CD4-positive, alpha-beta T cell treated with Interleukin-15 for 1 hour (primary cell): ENCODE results near the gene CNIH3.
A peak's percentile ranks its signal among the peaks of the same experiment; 100 is the strongest.

Source experiments
- DNase-seq: peaks from one replicate; pipeline ENCODE4 v3.0.0-alpha.2; 2020

Gene CNIH3

DNA sequence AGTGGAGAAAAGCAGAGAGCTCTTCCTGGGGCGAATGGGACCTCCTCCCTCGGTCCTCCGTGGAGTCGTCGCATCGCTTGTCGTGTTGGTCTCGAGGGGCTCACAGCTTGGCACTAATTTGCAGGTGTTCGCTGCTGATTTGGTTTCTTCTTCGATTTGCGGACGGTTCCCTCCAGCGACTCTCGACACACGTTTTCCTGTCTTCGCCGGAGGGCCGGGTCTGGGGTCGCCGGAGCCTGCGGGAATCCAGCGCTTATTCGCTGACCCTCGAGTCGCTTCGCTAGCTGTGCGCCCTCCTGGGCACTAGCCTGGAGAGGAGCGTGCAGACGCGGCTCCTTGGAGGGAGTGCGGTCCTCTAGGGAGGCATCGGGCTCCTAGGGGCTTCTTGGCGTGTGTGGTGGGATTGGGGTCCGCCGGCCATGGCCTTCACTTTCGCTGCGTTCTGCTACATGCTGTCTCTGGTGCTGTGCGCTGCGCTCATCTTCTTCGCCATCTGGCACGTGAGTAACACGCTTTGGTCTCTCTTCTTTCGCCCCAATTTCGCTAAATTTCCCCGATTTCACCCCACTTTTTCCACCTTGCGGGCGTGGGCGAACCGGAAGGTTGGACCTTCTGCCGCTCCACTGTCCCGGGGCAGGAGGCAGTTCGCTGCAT lies 766 bp downstream of the CNIH3 start:
- no peak for DNase-seq

GRCh38 chr1:224617410-224618355 lies 1.6 kb downstream of the CNIH3 start:
- DNase-seq = no peak

GRCh38 chr1:224619209-224619608 lies 3.1 kb downstream of the CNIH3 start:
- no peak for DNase-seq

DNA sequence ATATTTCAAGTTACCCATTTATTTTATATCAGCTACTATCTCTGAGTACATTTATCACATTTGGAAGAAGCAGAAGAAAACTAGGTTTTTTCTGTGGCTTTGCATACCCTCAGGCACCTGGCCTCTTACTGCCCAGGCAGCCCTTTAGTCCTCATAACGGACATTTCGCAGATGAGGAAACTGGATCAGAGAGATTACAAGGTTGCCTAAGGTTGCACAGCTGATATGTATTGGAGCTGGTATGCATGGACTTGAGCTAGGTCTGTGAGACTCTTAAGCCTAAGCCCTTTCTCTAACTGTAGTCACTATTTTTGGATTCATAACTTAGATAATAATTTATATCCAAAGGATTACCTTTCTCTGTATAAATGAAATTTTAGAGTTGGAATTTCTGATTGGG lies 4.0 kb downstream of the CNIH3 start:
- DNase-seq = no peak

DNA sequence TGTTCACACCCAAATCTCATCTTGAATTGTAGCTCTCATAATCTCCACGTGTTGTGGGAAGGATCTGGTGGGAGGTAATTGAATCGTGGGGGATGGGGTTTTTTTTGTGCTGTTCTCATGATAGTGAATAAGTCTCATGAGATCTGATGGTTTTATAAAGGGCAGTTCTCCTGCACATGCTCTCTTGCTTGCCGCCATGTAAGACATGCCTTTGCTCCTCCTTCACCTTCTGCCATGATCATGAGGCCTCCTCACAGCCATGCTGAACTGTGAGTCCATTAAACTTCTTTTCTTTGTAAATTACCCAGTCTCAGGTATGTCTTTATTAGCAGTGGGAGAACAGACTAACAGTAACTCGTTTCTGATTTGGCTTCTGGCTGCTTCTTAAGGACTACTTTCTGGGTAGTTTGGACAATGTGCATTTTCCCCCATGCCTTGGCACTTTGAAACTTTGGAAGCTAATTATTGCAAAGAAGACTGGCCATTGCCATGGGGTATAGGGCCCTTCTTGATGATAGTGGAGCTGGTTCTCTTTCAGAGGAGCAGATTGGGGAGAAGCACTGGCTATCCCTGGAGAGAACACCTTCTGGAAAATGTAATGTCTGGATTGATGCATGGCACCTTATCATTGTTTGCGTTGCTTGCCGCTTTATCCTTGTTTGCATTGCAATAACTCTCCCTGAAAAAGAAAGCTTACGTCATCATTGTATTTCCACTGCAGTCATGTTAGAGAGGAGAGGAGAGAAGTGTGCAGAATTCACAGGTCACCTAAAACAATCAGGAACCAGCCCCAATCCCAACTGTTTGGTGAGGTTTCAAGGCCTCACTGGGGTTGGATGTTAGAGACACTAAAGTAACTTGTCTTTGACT lies 5.9 kb downstream of the CNIH3 start:
- DNase-seq = no peak

DNA sequence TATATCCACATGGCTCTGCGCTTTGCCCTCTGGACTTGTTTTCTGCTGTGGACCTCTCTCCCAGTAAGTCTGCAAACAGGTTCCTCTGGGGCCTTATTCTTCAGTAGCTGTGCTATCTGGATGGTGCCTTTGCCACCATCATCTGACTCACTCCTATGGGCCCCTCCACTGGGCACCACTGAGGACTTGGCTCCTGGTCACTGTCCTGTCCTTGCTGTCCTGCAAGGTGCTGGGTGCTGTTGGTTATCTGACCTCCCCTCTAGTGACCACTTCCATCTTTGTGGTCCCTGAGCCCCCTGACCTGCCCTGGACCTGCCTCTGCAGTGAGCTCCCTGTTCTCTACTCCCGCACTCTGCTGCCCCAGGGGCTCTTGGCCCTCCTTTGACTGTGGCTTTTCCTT lies 6.7 kb downstream of the CNIH3 start:
- DNase-seq = no peak

DNA sequence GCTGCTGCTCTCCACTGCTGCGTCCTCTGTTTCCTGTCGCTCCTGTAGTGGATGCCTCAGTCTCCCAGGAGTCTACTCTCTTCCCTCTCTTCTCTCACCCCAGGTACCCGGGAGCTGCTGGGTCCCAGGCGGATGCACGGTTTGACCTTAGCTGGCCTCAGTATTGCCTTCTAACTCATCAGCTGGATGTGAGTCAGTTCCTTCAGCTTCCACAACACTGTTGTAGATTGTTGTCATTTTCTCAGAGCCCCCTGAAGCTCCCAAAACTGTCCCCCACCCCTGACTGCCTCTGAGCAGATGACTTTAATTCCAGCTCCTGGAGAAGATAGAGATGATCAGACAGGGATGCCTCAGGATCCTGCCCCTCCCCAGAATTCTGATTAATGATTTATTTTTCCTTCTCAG lies 7.2 kb downstream of the CNIH3 start:
- no peak for DNase-seq

GRCh38 chr1:224623743-224624333 lies 7.7 kb downstream of the CNIH3 start:
- DNase-seq = peak; percentile 83

DNA sequence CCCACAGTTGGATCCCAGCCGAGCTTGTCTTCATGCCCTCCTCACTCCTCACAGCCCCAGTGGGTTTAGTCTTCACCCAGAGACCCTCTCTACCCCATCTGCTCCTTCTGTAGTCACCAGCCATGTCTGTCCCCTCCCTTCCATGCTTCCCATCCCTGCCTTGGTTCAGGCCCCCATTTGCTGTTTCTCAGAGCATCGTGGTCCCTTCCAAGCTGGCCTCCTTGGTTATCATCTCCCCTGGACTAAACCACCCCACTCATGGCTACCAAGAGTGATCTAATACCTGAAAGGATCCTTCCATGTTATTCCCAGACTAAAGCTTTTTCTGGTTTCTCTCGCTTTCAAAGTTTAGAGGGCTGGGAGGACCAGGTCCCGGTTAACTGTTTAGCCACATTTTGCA lies 8.3 kb downstream of the CNIH3 start:
- no peak for DNase-seq

- DNase-seq = no peak
Measured at GRCh38 chr1:224626042-224626441, 9.9 kb downstream of the CNIH3 start.

DNA sequence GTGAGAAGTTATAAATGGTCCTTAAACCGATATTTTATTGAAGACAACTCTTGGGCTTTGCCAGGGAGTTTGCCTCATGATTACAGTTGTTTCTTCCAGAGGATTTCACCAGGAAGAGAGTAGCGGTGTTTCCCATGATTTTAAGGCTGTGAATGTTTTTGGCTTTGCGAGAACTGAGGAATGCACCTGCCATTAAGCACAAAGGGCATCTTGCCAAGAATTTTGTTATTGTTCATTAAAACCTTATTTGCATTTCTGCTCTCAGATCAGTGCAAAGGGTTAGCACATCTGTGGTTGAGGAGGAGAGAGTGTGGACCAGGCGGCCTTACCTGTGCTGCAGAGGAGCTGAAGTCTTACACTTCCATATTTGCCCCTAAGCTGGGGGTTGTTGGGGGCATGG lies 13.8 kb downstream of the CNIH3 start:
- DNase-seq = no peak

- no peak for DNase-seq
Measured at GRCh38 chr1:224631462-224632115, 15.5 kb downstream of the CNIH3 start.

DNA sequence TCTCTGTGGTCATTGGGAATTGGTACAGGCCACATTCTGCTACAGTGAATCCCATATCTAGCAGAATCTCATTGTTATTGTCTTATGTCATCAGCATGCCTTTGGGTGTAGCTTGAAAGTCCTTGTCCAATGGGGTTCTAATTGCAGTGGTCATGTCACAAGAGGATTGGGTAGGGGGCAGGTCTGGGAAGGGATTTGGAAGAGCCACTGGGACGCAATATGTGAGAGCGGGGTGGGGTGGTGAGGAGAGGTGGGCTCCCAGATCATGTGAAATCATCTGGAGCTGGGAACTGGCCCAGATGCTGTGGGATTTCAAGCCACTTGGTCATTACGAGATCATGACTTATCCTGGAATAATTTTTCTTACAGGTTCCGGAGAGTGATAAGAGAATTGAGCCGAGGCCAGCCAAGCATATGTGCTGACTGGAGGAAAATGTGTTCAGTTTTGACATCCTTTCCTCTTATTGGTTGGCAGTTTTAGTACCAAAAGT lies 16.3 kb downstream of the CNIH3 start:
- DNase-seq = no peak

DNA sequence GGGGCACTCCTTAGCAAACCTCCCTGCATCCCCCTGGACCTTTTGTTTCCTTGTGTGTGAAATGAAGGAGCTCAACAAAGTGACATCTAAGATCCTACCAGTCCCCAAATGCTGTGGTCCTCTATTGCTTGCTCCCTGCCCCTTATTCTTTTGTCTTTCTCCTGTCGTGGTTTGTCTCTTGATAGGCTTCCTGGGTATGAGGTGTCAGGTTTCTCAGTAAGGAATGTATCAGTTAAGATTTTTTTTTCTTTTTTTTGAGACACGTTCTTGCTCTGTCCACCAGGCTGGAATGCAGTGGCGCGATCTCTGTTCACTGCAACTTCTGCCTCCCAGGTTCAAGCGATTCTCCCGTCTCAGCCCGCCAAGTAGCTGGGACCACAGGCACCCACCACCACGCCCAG lies 16.8 kb downstream of the CNIH3 start:
- no peak for DNase-seq

DNA sequence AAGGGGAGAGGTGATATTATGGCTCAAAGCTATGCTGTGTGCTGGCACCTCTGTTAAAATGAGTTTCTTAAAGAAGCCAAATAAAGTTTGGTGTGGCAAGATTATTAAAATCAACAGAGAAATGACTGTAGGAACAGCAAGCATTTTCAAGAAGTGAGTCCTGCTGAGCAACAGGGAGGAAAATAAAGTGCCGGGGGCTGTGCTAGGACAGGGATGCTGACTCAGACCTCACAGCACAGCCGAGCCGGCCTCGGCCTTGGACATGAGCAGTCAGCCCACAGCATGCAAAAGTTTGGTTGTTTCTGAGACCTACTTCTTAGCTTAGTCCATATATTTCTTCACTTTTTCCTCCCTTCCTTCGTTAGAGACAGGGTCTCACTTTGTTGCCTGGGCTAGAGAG lies 19.2 kb downstream of the CNIH3 start:
- no peak for DNase-seq

DNA sequence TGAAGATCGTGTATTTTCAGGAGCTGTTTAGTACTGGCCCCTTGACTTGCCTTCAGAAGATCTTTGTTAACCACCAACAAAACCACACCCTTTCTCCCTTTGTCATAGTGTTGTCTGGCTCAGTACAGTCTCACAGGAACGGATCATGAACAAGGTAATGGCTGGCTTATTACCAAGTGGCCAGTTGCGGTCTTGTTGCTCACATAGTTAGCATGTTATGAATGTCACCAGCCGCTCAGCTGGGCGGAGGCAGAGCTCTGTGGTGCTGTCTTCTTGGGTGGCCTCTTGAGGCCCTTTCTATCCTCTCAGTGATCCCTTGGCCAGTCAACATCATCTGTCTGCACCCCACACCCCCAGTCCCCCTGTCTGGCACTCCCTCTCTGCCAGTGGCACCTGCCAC lies 21.4 kb downstream of the CNIH3 start:
- no peak for DNase-seq

- DNase-seq = no peak
Measured at GRCh38 chr1:224637936-224638335, 21.8 kb downstream of the CNIH3 start.

GRCh38 chr1:224639426-224639975 lies 23.4 kb downstream of the CNIH3 start:
- no peak for DNase-seq

- no peak for DNase-seq
Measured at GRCh38 chr1:224640018-224640417, 23.9 kb downstream of the CNIH3 start.

DNA sequence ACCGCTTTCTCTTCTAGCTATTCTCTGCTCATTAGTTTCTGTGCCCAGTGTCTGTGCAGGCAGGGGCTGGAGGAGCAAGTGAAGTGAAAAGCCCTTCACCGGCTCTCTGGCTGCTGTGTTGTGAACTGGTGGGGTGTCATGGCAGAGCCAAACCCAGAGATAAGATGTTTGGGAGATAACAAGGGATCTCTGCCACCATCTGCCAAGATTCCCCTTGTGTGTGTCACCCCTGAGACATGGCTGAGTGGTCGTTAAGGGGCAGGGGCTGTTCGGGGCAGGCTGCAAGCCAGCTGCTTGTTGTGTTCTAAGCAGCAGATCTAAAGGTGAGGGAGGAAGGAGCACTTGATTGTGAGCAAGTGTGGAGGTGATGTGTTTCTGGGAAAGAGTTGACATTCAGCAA lies 24.5 kb downstream of the CNIH3 start:
- no peak for DNase-seq

DNA sequence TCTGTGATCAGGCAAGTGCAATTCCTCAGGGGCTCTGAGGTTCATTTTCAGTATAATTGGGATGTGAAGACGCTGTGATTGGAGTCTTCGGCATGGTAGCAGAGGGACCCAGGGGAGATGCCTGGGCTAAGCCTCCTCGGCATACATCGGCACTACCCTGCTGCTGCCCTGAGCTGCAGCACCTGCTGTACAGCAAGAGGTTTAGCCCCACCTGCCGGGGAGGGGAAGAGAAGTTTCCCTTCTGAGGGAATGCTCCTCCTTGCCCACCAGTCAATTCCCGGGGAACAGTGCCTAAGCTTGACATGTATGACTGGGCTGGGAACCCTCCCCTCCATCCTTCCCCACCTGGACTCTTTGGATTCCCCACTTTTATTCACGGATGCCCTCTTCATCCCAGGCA lies 24.9 kb downstream of the CNIH3 start:
- DNase-seq = no peak

- no peak for DNase-seq
Measured at GRCh38 chr1:224643653-224644052, 27.5 kb downstream of the CNIH3 start.
